ENCODE data around the gene ZBTB20.

ZBTB20 gene

GRCh38 chr3:114615523-114616085, 531.5 kb downstream of the ZBTB20 start:
- no peak for DNase-seq

- DNase-seq, result no peak
Observed at GRCh38 chr3:114609973-114610630, 537.0 kb downstream of the ZBTB20 start.

- no peak for DNase-seq
Observed at GRCh38 chr3:114608293-114608692, 538.8 kb downstream of the ZBTB20 start.

- DNase-seq, result peak; percentile 10
Observed at GRCh38 chr3:114606336-114606735, 540.8 kb downstream of the ZBTB20 start.

- no peak for DNase-seq
Observed at GRCh38 chr3:114600571-114600970, 546.5 kb downstream of the ZBTB20 start.

GRCh38 chr3:114597871-114598270, 549.2 kb downstream of the ZBTB20 start:
- DNase-seq, result no peak

GRCh38 chr3:114597012-114597411, 550.1 kb downstream of the ZBTB20 start:
- no peak for DNase-seq

- no peak for DNase-seq
Observed at GRCh38 chr3:114596147-114596546, 550.9 kb downstream of the ZBTB20 start.

GRCh38 chr3:114595522-114596028, 551.5 kb downstream of the ZBTB20 start:
- DNase-seq, result no peak

GRCh38 chr3:114590309-114591047, 556.6 kb downstream of the ZBTB20 start:
- DNase-seq, result no peak

- no peak for DNase-seq
Observed at GRCh38 chr3:114587986-114588385, 559.1 kb downstream of the ZBTB20 start.

- DNase-seq, result no peak
Observed at GRCh38 chr3:114586119-114586518, 561.0 kb downstream of the ZBTB20 start.

GRCh38 chr3:114585687-114586086, 561.4 kb downstream of the ZBTB20 start:
- no peak for DNase-seq

- DNase-seq, result peak; percentile 43
Observed at GRCh38 chr3:114584734-114585371, 562.2 kb downstream of the ZBTB20 start.

- DNase-seq, result no peak
Observed at GRCh38 chr3:114582929-114583328, 564.2 kb downstream of the ZBTB20 start.

GRCh38 chr3:114572364-114573062, 574.6 kb downstream of the ZBTB20 start:
- DNase-seq, result no peak

- no peak for DNase-seq
Observed at GRCh38 chr3:114571363-114571762, 575.7 kb downstream of the ZBTB20 start.

- DNase-seq, result no peak
Observed at GRCh38 chr3:114569186-114569585, 577.9 kb downstream of the ZBTB20 start.

GRCh38 chr3:114567771-114568170, 579.3 kb downstream of the ZBTB20 start:
- no peak for DNase-seq

GRCh38 chr3:114566767-114567166, 580.3 kb downstream of the ZBTB20 start:
- DNase-seq, result no peak

GRCh38 chr3:114566162-114566755, 580.8 kb downstream of the ZBTB20 start:
- DNase-seq, result no peak

- no peak for DNase-seq
Observed at GRCh38 chr3:114565216-114565615, 581.9 kb downstream of the ZBTB20 start.
